Vagina (tissue), 2 donors: ENCODE results near the gene ZIC5. TPM values are rescaled to one million over a fixed set of nuclear protein-coding genes. Genes with fewer than 3 reads are reported as not detected.

Source experiments
- DNase-seq, 2 donors: peaks; one replicate each; pipeline ENCODE4 v3.0.0-alpha.2; 2017; ENCODE audit errors: extremely low spot score in 2 of 2
- H3K27ac ChIP-seq: fragments of 200-600 bp; sonication (generic); one replicate; pipeline ENCODE4 v1.5.1; 2019
- H3K27me3 ChIP-seq: fragments of 200-600 bp; sonication (generic); one replicate; pipeline ENCODE4 v1.5.1; 2019
- H3K36me3 ChIP-seq, 2 donors: fragments of 200-600 bp; sonication (generic); one replicate each; pipeline ENCODE4 v1.5.1; 2017 to 2019
- H3K4me1 ChIP-seq: fragments of 200-600 bp; sonication (generic); one replicate; pipeline ENCODE4 v1.5.1; 2019
- H3K4me3 ChIP-seq, 2 donors: fragments of 200-600 bp; sonication (generic); 1 replicate in 1 of 2; 2 replicates in 1 of 2; pipeline ENCODE4 v1.5.1; 2016 to 2019
- H3K9me3 ChIP-seq: fragments of 200-600 bp; sonication (generic); one replicate; pipeline ENCODE4 v1.5.1; 2019
- POLR2A ChIP-seq, 2 donors: fragments of 450-650 bp; IDR thresholded peaks; one replicate each; pipeline ENCODE4 v1.6.1; 2017; ENCODE audit warnings: antibody characterized with exemption in 2 of 2, mild to moderate bottlenecking in 2 of 2, moderate library complexity in 2 of 2
- POLR2AphosphoS5 ChIP-seq, 2 donors: sonication (generic); formaldehyde crosslinking; IDR thresholded peaks; one replicate each; pipeline ENCODE4 v1.9.0; 2017; ENCODE audit warnings: antibody characterized with exemption in 2 of 2, mild to moderate bottlenecking in 2 of 2, low read depth in 1 of 2; ENCODE audit not compliant: insufficient read depth in 1 of 2
- intact Hi-C: fragments of 100-400 bp; cut with DNase I; formaldehyde crosslinking; loops from one replicate; pipeline ENCODE4 v1.15.1; 2023
- total RNA-seq: library from RNA; depleted of rRNA; stranded (reverse); fragments of >200 nt; gene quantifications from one replicate; pipeline ENCODE4 v1.2.3, GENCODE V29; 2016
- TF ChIP-seq, protein P1 (sequence below), 3 experiments: fragments of 450-650 bp in 2 of 3; fragments of 200-600 bp in 1 of 3; sonication (generic) in 1 of 3; IDR thresholded peaks; one replicate each; pipeline ENCODE4 v1.5.1; 2017 to 2019; ENCODE audit warnings: antibody characterized with exemption in 3 of 3, mild to moderate bottlenecking in 2 of 3, moderate library complexity in 2 of 3

ZIC5 gene
- total RNA-seq, 1 donor from 2014 or later, result not detected

DNA sequence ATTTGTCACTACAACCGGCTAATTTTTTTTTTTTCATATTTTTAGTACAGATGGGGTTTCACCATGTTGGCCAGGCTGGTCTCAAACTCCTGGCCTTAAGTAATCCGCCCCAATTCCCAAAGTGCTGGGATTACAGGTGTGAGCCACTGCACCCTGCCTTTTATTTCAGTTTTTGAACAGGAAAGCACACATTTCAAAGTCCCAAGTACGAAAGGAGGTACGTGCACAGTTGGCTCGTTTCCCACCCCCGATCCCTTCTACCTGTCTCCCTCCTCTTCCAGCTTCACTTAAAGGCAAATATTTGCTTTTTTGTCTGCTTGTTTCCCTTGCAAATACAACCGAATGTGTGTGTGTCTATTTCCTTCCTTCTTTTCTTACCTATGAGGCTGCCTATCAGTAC, 30.5 kb downstream of the ZIC5 start:
- H3K36me3 ChIP-seq, result no peaks in the 10 kb centered on the region
- DNase-seq, result no peak
- intact Hi-C loops, result no loop called here
- H3K4me1 ChIP-seq, result no peaks in the 10 kb centered on the region
- H3K27ac ChIP-seq, result no peak overlapping the region
- no peaks in the 10 kb centered on the region for H3K27me3 ChIP-seq
- TF ChIP-seq POLR2AphosphoS5 (IDR thresholded peaks at IDR 0.05; ENCODE audit: insufficient read depth in 1 of 2, low read depth in 1 of 2), result no peak
- TF ChIP-seq POLR2A (IDR thresholded peaks at IDR 0.05), result no peak
- TF ChIP-seq, protein P1, sequence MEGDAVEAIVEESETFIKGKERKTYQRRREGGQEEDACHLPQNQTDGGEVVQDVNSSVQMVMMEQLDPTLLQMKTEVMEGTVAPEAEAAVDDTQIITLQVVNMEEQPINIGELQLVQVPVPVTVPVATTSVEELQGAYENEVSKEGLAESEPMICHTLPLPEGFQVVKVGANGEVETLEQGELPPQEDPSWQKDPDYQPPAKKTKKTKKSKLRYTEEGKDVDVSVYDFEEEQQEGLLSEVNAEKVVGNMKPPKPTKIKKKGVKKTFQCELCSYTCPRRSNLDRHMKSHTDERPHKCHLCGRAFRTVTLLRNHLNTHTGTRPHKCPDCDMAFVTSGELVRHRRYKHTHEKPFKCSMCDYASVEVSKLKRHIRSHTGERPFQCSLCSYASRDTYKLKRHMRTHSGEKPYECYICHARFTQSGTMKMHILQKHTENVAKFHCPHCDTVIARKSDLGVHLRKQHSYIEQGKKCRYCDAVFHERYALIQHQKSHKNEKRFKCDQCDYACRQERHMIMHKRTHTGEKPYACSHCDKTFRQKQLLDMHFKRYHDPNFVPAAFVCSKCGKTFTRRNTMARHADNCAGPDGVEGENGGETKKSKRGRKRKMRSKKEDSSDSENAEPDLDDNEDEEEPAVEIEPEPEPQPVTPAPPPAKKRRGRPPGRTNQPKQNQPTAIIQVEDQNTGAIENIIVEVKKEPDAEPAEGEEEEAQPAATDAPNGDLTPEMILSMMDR (IDR thresholded peaks at IDR 0.05), result no peak
- H3K4me3 ChIP-seq, result no peak overlapping the region
- H3K9me3 ChIP-seq, result no peaks in the 10 kb centered on the region

DNA sequence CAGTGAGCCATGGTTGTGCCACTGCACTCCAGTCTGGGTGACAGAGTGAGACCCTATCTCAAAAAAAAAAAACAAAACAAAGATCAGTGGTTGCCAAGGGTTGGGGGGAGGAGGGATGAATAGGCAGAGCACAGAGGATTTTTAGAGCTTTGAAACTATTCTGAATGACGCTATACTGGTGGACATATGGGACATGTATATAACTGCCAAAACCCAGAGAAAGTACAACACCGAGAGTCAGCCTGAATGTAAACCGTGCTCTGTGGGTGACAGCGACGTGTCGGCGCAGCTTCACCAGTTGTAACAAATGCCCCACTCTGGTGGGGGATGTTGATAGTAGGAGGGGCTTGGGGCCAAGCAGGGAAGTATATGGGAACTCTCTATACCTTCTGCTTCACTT, 32.9 kb downstream of the ZIC5 start:
- Histone ChIP-seq H3K27ac (no peak overlapping the region), H3K9me3 (no peaks in the 10 kb centered on the region), H3K4me1 (no peaks in the 10 kb centered on the region), H3K36me3 (no peaks in the 10 kb centered on the region), H3K4me3 (no peak overlapping the region), H3K27me3 (no peaks in the 10 kb centered on the region)
- no peak for TF ChIP-seq POLR2AphosphoS5 (IDR thresholded peaks at IDR 0.05; ENCODE audit: insufficient read depth in 1 of 2, low read depth in 1 of 2)
- no peak for TF ChIP-seq POLR2A (IDR thresholded peaks at IDR 0.05)
- TF ChIP-seq, protein P1 (IDR thresholded peaks at IDR 0.05), result no peak
- intact Hi-C loops, result no loop called here
- DNase-seq, result no peak

DNA sequence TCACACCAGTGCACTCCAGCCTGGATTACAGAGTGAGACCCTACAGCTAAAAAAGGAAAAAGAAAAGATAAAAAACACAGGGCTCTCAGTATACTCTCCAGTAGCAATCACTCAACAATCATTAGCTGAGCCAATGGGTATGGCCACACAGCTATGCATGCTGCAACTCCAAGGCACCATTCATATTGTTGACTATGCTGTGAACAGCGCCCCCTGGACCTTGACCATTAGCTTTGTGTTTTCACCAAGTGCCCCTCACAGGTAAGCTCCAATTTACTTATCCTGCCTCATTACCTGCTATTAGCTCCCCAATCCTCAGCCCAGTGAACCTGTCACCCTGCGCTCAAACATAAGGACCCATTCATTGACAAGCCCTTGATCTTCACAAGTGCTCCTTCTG, 35.8 kb downstream of the ZIC5 start:
- no peaks in the 10 kb centered on the region for H3K4me1 ChIP-seq
- no peak for TF ChIP-seq POLR2AphosphoS5 (IDR thresholded peaks at IDR 0.05; ENCODE audit: insufficient read depth in 1 of 2, low read depth in 1 of 2)
- TF ChIP-seq, protein P1 (IDR thresholded peaks at IDR 0.05), result no peak
- TF ChIP-seq POLR2A (IDR thresholded peaks at IDR 0.05), result no peak
- H3K36me3 ChIP-seq, result no peaks in the 10 kb centered on the region
- DNase-seq, result no peak
- intact Hi-C loops, result no loop called here
- H3K9me3 ChIP-seq, result no peaks in the 10 kb centered on the region
- no peaks in the 10 kb centered on the region for H3K27me3 ChIP-seq
- H3K4me3 ChIP-seq, result no peak overlapping the region
- H3K27ac ChIP-seq, result no peak overlapping the region

DNA sequence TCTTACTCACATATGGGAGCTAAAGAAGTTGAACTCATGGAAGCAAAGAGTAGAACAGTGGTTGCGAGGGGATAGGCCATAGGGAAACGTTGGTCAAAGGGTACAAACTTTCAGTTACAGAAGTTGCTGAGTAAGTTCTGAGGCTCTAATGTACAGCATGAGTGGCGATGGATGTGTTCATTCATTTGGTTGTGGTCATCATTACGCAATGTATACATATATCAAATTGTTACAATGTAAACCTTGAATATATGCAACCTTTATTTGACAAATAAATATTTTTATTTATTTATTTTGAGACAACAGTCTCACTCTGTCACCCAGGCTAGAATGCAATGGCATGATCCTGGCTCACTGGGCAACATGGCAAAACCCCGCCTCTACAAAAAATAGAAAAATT, 38.7 kb downstream of the ZIC5 start:
- Histone ChIP-seq H3K9me3 (no peaks in the 10 kb centered on the region), H3K36me3 (no peaks in the 10 kb centered on the region), H3K4me1 (no peaks in the 10 kb centered on the region), H3K27ac (no peak overlapping the region), H3K27me3 (no peaks in the 10 kb centered on the region), H3K4me3 (no peak overlapping the region)
- DNase-seq, result no peak
- intact Hi-C loops, result no loop called here
- TF ChIP-seq POLR2A (IDR thresholded peaks at IDR 0.05) (no peak), POLR2AphosphoS5 (IDR thresholded peaks at IDR 0.05; ENCODE audit: insufficient read depth in 1 of 2, low read depth in 1 of 2) (no peak)
- TF ChIP-seq, protein P1 (IDR thresholded peaks at IDR 0.05), result no peak

DNA sequence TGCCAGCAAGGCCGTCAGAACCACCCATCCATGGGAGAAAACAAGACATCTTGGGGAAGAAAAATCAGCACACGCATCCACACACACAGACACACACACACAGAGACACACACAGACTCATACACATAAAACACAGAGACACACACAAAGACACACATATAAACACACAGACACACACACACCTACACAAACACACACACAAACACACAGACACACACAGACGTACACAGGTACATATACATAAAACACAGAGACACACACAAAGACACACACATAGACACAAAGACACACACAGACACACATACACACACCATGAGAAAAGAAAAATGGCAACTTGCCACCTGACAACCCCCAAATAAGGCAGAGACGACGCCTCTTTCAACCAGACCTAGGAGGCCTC, 40.6 kb downstream of the ZIC5 start:
- H3K9me3 ChIP-seq, result no peaks in the 10 kb centered on the region
- no peaks in the 10 kb centered on the region for H3K4me1 ChIP-seq
- H3K27me3 ChIP-seq, result no peaks in the 10 kb centered on the region
- no peak overlapping the region for H3K4me3 ChIP-seq
- no peak for DNase-seq
- no peaks in the 10 kb centered on the region for H3K36me3 ChIP-seq
- no peak overlapping the region for H3K27ac ChIP-seq
- intact Hi-C loops, result no loop called here
- TF ChIP-seq, protein P1 (IDR thresholded peaks at IDR 0.05), result no peak
- no peak for TF ChIP-seq POLR2A (IDR thresholded peaks at IDR 0.05)
- no peak for TF ChIP-seq POLR2AphosphoS5 (IDR thresholded peaks at IDR 0.05; ENCODE audit: insufficient read depth in 1 of 2, low read depth in 1 of 2)
